Rectal smooth muscle tissue (tissue), 1 donor: ENCODE data around the gene NKX2-8.

ENCODE experiments used
- H3K27ac ChIP-seq: one replicate; pipeline ENCODE4 v1.7.0; 2013; ENCODE audit warnings: low read depth, low read length, inconsistent platforms
- H3K27me3 ChIP-seq: one replicate; pipeline ENCODE4 v1.7.0; 2013; ENCODE audit warnings: low read length; ENCODE audit not compliant: control insufficient read depth, insufficient read depth
- H3K36me3 ChIP-seq: one replicate; pipeline ENCODE4 v1.7.0; 2013; ENCODE audit warnings: low read length; ENCODE audit not compliant: control insufficient read depth, insufficient read depth
- H3K4me1 ChIP-seq: one replicate; pipeline ENCODE4 v1.7.0; 2013; ENCODE audit warnings: low read length; ENCODE audit not compliant: control insufficient read depth, insufficient read depth
- H3K4me3 ChIP-seq: one replicate; pipeline ENCODE4 v1.7.0; 2013; ENCODE audit warnings: low read length
- H3K9ac ChIP-seq: one replicate; pipeline ENCODE4 v1.7.0; 2013; ENCODE audit warnings: low read length

The NKX2-8 gene

DNA sequence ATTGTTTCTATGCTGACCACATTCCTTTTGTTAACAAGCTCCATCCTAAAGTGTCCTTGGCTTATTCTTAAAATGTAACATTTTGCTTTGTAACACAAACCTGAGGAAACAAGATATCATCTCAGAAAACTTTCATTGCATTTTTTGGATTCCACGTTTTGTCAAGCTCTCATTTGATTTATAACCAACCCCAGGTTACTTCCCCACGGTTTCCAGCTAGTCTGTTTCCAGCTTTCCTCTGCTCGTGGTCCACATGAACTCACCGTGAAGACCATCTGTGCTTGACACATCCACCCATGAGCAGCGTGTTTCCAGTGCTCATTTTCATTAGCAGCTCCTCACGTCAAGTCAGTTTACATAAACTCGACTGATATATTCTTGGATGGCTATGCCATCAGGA lies 6.4 kb upstream of the NKX2-8 start:
- peaks cover 8% of the 10 kb centered on the region for H3K27me3 ChIP-seq
- no peaks in the 10 kb centered on the region for H3K4me1 ChIP-seq
- no peak overlapping the region for H3K4me3 ChIP-seq
- no peak overlapping the region for H3K27ac ChIP-seq
- no peak overlapping the region for H3K9ac ChIP-seq
- no peaks in the 10 kb centered on the region for H3K36me3 ChIP-seq

DNA sequence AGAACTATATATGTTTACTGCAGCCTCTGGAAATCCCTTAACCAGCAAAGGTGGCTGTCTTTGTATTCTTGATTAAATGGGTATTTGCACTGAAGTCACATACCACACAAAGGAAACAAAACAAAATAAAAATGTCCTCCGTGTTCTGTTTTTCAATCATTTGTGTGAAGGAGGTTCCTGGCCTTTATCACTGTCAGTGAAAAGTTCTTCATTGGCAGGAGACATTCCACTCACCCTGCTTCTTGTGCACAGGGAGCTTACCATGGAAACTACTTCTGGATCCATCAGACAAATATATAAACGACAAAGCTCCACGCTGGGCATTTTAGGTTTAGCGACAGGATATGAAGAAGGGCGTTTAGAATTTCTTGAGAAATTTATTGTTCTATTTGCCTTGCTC lies 5.7 kb upstream of the NKX2-8 start:
- H3K27me3 ChIP-seq: peaks cover 8% of the 10 kb centered on the region

DNA sequence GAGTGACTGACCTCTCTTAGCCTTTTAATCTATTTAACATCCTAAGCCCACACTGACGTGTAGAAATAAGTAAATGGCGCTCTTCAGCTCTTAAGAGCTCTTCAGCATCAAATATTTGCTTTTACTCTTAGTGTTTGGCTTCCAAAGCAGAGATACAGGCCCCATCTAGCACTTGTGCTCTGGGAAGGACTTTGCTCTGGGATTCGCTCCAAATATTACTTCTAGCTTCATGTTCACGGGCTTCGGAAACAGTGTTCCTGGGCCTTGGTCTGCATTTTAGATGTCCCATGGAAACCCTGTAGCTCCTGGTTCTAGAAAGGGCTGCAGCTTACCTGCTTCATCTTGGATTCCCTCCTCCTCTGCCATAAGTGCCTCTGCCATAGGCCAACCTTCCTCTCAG lies 2.7 kb upstream of the NKX2-8 start:
- H3K27ac ChIP-seq: no peak overlapping the region
- H3K27me3 ChIP-seq: peaks cover 17% of the 10 kb centered on the region
- H3K9ac ChIP-seq: no peak overlapping the region
- no peaks in the 10 kb centered on the region for H3K4me1 ChIP-seq
- no peak overlapping the region for H3K4me3 ChIP-seq
- H3K36me3 ChIP-seq: no peaks in the 10 kb centered on the region

More for the DNA sequence above, 5.7 kb upstream of the NKX2-8 start:
- H3K36me3 ChIP-seq: no peaks in the 10 kb centered on the region
- H3K27ac ChIP-seq: no peak overlapping the region
- H3K9ac ChIP-seq: no peak overlapping the region
- H3K4me3 ChIP-seq: no peak overlapping the region
- no peaks in the 10 kb centered on the region for H3K4me1 ChIP-seq

DNA sequence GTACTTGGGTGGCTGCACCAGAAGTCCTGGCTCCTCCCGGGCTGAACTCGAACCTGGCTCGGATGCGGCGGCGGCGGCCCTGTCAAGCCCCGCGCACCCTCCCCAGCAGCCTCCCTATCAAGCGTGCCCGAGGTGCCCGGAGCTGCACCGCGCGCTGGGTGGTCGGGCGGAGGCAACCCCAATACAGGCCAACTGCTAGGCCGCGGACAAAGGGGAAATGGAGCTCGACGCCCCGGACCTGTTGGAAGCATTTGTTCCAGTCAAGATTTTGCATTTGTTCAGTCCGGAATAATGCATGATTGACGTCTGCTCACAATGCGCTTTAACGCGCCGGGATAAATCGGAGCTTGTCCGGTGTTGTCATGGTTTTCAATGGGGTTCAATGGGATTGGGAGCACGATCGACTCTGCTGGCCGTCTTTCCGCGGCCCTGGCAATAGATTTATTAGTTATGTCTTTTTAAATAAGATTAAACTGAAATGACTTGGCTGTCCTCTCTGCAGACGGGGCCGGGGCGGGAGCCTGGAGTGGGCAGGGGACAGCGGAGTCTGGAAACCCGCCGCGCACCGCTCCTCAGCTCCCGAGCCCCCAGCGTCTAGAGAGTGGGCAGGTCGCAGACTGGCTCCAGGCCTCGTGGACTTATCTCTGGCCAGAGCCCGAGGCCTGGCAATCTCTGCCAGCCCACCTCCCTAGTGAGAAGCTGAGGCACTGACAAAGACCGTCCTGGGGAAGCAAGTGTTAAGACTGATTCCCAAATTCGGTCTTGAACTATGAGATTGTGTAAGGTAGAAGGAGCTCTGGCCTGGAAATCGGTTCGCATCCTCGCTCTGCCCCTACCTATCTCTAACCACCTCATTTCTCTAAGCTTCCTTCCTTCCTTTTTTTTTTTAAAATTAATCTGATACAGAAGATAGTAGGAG lies 1.7 kb upstream of the NKX2-8 start:
- Histone ChIP-seq H3K4me1 (no peaks in the 10 kb centered on the region), H3K27me3 (peaks cover 22% of the 10 kb centered on the region), H3K36me3 (no peaks in the 10 kb centered on the region), H3K27ac (no peak overlapping the region), H3K9ac (no peak overlapping the region), H3K4me3 (no peak overlapping the region)

DNA sequence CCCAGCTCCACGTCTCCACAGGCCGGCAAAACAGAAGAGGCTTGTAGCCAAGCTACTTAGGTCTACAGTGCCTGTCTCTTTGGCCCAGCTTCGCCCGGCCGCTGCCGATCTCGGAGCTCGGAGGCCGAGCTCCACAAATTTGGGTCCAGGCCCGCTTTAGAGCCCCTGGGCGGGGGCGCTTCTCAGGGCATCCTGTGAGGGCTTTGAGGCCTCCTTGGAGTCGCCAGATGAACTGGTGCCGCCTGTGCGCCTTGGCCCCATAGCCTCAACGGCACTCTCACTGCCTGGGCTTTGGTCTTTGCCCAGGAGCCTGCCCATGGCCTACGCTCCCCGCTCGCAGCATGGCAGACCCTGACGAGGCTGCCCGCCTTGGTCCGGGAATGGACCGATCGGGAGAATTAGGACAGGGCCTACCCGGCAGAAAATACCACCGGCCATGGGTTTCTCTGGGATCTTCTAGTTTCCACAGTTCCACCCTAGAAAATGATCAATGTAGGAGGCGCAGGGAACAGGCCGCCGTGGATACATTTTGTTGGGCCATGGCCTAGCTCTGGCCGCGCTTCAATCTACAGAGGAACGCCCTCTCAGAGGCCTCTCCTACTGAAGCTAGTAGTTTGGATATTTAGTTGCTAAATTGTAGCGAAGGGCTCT lies 953 bp upstream of the NKX2-8 start:
- Histone ChIP-seq H3K27ac (no peak overlapping the region), H3K36me3 (no peaks in the 10 kb centered on the region), H3K4me1 (no peaks in the 10 kb centered on the region), H3K9ac (no peak overlapping the region), H3K27me3 (peaks cover 29% of the 10 kb centered on the region), H3K4me3 (no peak overlapping the region)

DNA sequence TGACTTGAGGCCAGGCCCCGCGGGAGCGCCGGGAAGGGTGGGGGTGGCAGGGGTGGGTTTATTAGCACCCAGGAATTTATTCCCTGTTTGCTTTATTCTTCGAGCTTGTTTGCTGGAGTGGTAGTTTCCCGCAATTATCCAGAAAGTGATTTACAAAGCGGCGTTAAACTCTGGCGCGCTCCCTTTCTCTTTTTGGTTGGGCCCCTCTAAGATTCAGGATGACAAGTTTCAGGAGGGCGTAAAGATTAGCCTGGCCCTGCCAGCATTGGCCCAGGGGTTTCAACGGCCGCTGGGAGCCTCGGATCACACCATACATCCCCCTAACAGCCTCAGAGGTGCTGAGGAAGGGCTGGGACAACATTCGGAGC lies 444 bp upstream of the NKX2-8 start:
- Histone ChIP-seq H3K27ac (no peak overlapping the region), H3K4me3 (no peak overlapping the region), H3K4me1 (no peaks in the 10 kb centered on the region), H3K27me3 (peaks cover 30% of the 10 kb centered on the region), H3K36me3 (no peaks in the 10 kb centered on the region), H3K9ac (no peak overlapping the region)

DNA sequence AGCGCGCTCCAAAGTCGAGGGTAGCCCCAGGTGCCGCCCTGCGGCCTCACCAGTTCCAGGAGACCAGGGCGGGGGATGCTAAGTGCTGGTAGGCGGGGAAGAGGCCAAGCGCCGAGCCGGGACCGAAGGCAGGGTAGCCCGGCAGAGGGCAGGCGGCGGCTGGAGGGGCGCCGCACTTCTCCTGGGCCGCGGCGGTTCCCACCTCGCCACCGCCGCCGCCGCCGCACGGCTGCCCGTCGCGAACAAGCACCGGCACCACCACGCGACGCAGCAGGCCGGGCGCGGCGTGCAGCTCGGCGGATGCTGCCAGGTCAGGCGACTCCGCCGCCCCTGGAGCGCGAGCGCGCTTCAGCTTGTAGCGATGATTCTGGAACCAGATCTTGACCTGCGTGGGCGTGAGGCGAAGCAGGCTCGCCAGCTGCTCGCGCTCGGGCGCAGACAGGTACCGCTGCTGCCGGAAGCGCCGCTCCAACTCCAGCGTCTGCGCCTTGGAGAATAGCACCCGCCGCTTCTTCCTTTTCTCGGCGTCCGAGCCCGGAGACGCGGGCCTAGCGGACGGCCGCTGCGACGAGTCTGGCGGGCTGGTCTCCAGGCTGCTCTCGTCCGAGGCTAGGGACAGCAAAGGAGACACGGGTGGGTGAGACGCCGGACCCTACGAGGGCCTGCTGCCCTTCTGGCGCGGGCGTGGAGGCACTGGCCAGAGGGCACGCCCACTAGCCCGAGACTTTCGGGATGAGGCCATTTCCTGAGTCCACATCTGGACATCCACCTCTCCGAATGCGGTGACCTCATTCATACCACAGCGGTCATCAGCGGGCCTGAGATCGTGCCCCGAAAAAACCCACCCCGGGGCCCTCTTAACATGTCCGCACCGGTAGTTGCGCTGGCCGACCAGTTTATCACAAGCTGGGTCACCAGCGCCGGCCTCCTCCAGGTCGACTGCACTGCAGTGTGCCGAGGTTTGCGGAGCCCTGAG lies 1.3 kb downstream of the NKX2-8 start:
- Histone ChIP-seq H3K9ac (no peak overlapping the region), H3K4me3 (peak overlapping the region; percentile 66)

DNA sequence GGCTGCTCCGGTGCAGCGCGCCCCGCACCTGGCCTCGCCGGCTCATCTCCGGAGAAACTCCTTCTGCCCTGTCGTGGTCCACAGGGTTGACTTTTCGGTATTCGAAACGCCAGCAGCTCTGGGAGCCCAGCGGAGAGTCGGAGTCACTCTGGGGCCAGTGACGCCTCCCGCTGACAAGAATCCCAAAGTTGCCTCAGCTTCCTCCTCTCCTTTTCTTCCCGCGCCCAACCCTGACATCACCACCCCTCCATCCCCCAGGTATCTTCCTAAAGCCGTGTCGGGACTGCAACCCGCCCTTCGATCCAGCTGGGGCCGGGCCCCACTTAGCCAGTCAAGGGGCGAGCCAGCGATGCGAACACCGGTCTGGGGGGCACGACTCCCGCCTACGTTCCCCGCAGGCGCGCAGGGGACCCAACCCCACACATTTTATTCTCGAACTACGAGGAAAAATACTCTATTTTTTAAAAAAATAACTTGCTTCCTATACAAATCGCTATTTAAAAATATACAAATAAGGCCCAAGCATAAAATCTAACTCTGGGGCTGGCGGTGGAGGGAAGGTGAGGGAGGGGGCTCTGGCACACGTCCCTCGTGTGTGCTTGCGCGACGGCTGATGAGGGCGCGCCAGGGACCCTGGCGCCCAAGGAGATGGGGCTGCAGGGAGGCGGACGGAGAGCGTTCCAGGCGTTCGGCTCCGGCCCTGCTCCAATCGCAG lies 2.1 kb downstream of the NKX2-8 start:
- Histone ChIP-seq H3K9ac (no peak overlapping the region), H3K27me3 (peaks cover 30% of the 10 kb centered on the region), H3K4me3 (no peak overlapping the region), H3K36me3 (no peaks in the 10 kb centered on the region), H3K27ac (no peak overlapping the region), H3K4me1 (no peaks in the 10 kb centered on the region)

More for the DNA sequence above, 1.3 kb downstream of the NKX2-8 start:
- H3K27ac ChIP-seq: no peak overlapping the region
- no peaks in the 10 kb centered on the region for H3K4me1 ChIP-seq
- H3K27me3 ChIP-seq: peaks cover 30% of the 10 kb centered on the region
- no peaks in the 10 kb centered on the region for H3K36me3 ChIP-seq

DNA sequence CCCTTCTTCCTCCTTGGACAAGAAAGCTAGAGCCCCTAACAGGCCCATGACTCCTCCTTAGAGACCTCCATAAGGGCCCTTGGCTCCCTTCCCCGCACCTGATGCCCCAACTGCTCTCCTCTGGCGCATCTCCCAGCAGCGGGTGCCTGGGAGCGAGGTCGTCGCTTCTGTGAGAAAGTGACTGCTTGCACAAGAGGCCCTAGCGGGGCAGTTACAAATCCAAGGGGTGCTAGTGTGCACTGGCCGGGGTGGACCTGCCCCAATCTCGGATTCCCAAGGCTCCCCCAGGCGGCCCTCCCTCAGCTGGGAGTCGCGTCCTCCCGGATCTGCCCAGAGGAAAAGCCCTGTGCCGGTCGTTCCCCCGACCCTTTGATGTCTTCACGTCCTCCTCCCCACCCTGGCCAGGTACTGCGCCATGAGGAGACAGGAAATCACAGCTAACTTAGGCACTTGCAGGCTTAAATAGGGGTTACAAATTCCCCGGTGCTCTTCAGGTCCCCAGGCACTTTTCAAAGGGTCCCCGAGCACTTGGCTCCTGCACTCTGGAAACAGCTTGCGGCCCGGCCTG lies 2.8 kb downstream of the NKX2-8 start:
- Histone ChIP-seq H3K36me3 (no peaks in the 10 kb centered on the region), H3K9ac (no peak overlapping the region), H3K27ac (no peak overlapping the region), H3K27me3 (peaks cover 28% of the 10 kb centered on the region), H3K4me3 (no peak overlapping the region), H3K4me1 (no peaks in the 10 kb centered on the region)

DNA sequence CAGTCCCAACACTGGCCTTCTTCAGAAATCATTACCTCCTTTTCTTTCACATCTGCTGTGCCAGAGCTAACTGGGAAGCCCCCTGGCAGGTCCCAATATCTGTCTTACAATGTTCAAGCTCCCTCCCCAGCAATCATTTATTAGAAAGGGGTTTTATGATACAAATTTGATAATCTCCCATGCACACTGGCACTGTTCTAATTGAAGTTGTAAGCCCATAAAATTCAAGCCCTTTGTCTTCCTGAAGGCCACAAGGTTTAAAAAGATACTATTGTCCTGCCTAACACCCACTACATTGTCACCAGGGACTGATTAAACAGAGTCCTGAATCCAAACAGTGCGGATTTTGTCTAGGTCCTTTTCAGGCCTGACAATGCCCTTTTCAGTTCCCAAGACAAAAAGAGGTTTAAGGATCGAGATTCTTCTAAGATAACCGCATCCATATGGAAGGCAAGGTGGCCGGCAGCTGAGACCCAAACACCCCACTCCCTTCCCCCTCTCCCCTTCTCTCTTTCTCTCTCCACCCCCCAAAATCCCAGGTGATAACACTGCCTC lies 3.3 kb downstream of the NKX2-8 start:
- H3K4me3 ChIP-seq: no peak overlapping the region
- H3K36me3 ChIP-seq: no peaks in the 10 kb centered on the region
- no peak overlapping the region for H3K27ac ChIP-seq
- H3K9ac ChIP-seq: no peak overlapping the region
- no peaks in the 10 kb centered on the region for H3K4me1 ChIP-seq
- H3K27me3 ChIP-seq: peaks cover 28% of the 10 kb centered on the region

DNA sequence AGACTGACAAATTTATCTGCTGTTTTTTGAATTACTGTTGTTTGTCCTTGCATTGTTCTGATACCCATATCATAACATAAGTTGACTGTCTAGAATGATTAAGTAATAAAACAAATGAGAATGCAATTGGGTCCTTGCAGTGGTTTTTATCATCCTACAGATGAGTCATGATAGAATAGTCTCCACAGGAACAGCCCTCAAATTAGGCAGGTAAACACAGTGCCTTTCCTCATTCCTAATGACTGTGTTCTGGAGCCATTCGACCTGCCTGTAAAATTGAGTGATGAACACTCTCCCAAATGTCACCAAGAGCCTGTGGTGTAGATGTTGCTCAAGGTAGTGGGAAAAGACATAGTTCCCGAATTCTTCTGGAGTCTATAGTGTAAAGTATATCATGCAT lies 12.3 kb downstream of the NKX2-8 start:
- no peak overlapping the region for H3K4me3 ChIP-seq
- no peaks in the 10 kb centered on the region for H3K4me1 ChIP-seq
- H3K27ac ChIP-seq: no peak overlapping the region
- no peaks in the 10 kb centered on the region for H3K27me3 ChIP-seq
- H3K36me3 ChIP-seq: no peaks in the 10 kb centered on the region
- H3K9ac ChIP-seq: no peak overlapping the region
